GM19324 (cell line): Measurements from ENCODE around the gene SLCO3A1.

Experiments
- ATAC-seq: cut with Tn5 transposase; IDR thresholded peaks from one replicate; pipeline ENCODE4 v1.9.1; 2021; ENCODE audit warnings: mild to moderate bottlenecking, moderate library complexity; ENCODE audit not compliant: unreplicated experiment, low FRiP score

Gene SLCO3A1

DNA sequence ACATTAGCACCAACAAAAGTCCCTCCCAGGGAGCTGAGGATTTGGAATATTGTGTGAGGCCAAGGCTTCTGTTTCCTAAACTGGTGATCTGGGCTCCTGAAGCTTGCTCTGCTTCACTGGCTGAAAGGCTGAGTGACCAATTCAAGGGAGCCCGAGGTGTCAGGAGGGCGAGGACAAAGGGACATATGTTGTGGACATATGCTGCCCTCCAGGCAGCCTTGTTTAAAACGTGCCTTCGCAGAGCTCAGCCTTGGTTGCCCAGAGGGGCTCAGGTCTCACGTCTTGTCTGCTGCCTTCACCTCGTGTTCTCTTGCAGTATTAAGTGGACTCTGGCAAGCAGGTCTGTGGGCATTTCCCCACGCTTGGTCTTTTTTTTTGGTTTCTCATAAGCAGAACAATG is 7.0 kb downstream of the SLCO3A1 start:
- no peak for ATAC-seq

DNA sequence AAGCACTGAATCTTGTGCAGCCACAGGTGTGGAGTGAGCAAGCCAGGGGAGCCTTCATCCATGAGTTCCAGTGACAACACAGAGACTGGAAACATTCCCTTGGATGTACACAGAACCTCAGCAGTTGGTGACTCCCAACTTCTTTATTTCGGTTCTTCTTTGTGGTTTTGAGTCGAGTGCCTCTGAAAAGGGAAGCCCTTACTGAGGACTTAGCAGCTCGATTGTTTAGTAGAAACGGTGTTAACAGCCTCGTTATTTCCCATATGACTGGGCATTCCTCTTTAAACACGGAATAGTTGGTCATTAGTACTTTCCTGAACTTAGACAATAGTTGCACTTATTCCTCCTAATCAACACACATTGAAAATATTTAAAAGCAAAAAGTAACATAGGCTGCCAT is 7.7 kb downstream of the SLCO3A1 start:
- no peak for ATAC-seq

DNA sequence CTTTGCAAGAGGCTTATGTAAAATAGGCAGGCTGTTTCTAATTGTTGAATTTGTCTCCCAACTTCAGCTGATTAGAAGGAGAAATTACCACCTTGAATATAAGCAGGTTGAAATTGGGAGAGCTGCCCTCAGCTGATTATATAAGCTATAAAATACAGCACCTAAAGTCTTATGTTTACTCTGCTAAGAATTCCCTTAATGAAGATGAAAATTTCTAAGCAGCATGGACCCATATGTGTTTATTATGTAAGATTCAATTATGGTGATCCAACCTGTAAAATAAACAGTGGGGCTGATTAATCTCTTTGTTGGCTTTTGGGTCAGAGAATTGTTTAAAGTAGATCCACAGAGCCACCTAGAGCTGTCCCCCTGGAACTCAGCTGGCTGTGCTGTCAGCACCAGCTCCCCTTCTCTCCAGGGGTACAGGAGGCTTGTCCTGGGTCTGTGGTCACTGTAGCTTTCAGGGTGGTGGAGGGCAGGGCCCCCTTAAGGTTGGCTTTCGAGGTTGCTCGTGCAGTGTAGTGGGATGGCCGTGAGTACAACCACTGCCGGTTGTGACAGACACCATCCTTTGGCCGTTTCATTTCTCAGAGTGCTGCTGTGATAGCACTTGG is 9.5 kb downstream of the SLCO3A1 start:
- ATAC-seq, result no peak

DNA sequence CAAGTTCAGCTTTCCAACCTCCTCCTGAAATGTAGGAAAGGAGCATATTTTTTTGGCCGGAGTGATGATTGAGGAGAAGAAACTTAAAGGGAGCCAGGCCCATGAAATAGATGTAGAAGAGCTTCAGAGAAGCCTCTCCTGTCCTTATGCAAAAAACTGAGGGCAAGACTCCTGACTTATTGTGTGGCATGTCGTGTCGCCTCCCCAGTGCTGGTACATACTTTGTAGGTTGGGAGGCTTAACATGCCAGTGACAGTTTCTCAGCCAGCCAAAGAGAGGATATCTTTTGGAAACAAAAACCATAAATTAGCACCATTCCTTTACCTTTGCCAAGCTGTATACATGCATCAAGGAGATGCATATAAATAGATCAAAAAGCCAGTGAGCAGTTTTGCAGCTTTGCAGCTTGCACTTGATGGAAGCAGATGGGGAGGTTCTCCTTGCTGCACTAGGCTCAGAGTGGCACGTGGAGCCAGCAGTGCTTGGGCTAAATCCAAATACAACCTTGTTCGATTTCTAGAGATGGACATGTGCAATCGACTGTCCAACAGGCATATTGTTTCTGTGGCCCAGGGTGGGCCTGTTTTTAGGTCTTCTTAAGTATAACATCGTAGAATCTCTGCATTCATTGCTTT is 10.2 kb downstream of the SLCO3A1 start:
- ATAC-seq, result no peak

GRCh38 chr15:91864664-91865063 is 11.2 kb downstream of the SLCO3A1 start:
- no peak for ATAC-seq

GRCh38 chr15:91865486-91865885 is 12.0 kb downstream of the SLCO3A1 start:
- no peak for ATAC-seq

GRCh38 chr15:91865950-91866349 is 12.4 kb downstream of the SLCO3A1 start:
- ATAC-seq, result no peak

- ATAC-seq, result no peak
Observed at GRCh38 chr15:91866371-91866905, 12.9 kb downstream of the SLCO3A1 start.

GRCh38 chr15:91866971-91867372 is 13.5 kb downstream of the SLCO3A1 start:
- no peak for ATAC-seq

GRCh38 chr15:91867581-91868026 is 14.1 kb downstream of the SLCO3A1 start:
- no peak for ATAC-seq

DNA sequence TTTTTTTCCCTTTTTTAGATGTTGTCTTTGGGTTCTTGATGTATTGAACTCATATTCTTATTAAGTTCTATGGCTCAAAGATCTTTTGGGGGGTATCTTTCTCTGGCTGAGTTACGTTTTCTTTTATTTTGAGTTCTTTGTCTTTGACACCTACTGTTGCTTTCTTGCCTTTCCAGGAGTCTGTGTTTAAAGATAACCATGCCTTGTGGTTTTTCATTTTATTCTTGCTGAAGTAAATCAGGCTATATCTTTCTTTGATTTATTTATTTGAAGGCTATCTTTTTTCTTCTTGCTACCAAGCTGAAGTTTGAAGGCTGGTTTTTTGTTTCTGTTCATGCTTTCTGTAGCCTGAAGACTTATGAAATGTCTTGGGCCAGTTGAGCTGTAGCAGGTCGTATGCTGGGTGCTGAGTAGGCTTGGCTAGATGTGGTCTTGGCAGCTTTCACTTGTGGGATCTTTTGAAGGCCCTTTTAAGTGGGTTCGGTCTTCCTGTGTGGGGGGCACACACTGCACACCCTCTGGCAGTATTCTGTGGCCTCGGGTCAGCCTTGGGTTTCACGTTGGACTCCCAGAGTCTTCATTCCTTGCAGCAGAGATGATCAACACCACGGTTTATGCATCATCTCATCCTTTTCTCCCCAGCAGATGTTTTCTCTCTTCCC is 17.5 kb downstream of the SLCO3A1 start:
- no peak for ATAC-seq

DNA sequence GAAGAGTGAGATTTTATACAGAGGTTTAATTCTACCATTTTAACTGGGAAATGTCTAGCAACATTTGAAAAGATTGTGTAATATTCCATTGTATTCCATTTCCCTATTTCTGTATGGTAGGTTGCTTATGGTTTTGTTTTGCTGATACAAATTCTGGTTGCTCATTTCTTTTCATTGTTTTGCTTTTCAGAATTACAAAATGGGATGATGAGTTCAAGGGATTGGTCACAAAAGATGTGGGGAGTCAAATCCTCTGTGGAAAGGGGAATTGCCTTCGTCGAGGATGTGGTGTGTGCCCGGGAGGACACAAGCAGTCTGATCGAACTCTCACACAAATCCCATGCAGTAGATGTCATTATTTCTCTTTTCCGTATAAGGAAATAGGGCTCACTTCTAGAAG is 18.3 kb downstream of the SLCO3A1 start:
- ATAC-seq, result no peak

DNA sequence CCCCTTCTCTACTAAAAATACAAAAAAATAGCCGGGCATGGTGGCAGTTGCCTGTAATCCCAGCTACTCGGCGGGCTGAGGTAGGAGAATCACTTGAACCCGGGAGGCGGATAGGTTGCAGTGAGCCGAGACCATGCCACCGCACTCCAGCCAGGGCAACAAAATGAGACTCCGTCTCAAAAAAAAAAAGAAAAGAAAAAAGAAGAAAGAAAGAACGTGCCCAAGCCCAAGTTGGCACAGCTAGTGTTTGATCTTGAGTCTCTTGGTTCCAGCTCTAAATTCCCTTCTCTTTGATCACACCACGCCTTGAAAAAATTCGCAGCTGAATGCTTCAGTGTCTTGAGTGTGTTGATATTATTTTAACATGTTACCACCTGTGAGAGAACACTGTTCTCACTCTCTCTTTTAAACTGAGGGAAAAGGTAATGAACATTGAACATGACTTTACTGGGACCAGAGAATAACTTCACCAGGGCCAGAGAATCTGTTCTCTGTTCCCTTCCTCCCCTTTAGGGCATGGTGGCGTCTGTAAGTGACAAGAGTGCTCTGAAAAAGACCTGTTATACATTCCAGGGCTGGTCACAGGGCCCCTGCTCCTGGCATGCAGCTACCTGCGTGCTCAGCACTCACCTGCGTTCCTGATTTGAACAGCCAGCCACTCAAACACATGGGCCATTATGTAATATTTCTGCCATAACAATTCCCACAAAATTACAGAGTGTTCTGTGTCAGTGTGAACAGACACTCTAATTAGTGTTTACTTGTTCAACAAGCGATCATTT is 19.0 kb downstream of the SLCO3A1 start:
- no peak for ATAC-seq

- ATAC-seq, result no peak
Observed at GRCh38 chr15:91873138-91873536, 19.6 kb downstream of the SLCO3A1 start.

- no peak for ATAC-seq
Observed at GRCh38 chr15:91874171-91874570, 20.7 kb downstream of the SLCO3A1 start.

DNA sequence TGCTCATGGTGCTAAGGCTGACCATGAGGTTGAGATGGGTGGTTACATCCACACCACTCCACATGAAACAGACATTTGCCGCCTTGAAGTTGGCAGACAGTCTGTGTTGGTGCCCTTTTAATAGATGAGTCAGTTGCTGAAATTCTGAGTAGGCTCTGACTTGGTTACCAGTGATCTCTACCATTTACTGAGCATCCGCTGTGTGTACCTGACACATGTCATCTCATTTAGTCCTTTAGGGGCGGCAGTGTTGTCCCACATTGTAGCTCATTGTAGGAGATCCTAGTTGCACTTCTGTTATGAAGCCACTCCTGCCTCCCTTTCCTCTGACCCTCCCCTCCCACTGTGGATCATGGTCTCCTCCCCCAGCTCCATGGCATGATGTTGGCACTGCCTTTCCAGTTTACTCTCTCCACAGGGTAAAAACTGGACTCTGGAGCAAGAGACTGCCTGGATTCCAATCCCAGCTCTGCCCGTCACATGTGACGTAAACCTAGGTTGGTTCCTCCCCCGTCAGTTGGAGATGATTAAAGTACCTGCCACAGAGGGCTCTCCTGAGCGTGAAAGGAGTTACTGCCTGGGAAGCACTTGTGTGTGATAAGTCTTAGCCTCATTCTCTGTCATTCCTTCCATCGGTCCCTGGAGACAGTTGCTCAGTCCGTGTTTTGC is 21.6 kb downstream of the SLCO3A1 start:
- ATAC-seq, result no peak

GRCh38 chr15:91876187-91876586 is 22.7 kb downstream of the SLCO3A1 start:
- ATAC-seq, result no peak

- ATAC-seq, result no peak
Observed at GRCh38 chr15:91878319-91878870, 24.9 kb downstream of the SLCO3A1 start.

- ATAC-seq, result no peak
Observed at GRCh38 chr15:91879158-91879557, 25.6 kb downstream of the SLCO3A1 start.

DNA sequence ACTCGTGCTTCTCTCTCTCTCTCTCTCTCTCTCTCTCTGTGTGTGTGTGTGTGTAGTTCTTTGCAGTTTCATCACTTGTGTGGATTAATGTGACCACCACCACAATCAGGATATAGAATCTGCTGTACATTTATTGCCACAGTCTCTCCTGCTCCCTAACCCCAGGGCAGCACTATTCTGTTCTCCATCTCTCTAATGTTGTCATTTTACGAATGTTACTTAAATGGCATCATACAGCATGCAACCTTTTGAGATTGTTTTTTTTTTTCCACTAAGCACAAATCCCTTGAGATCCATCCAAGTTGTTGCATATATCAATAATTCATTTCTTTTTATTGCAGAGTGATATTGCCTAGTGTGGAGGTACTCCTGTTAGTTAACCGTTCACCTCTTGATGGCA is 26.9 kb downstream of the SLCO3A1 start:
- ATAC-seq, result no peak
